SK-N-SH (cell line): ENCODE results near the gene SLC33A1.

Source experiments
- CHD2 ChIP-seq: fragments of 150-350 bp; IDR thresholded peaks from 2 replicates; pipeline ENCODE4 v1.6.1; 2018; ENCODE audit warnings: low read length; ENCODE audit not compliant: partially characterized antibody
- ELF1 ChIP-seq: IDR thresholded peaks from 2 replicates; pipeline ENCODE4 v1.4.0; 2012
- MXI1 ChIP-seq: IDR thresholded peaks from 2 replicates; pipeline ENCODE4 v1.6.1; 2012; ENCODE audit warnings: mild to moderate bottlenecking, low read depth, low read length, improper control_type of control experiment
- TAF1 ChIP-seq: IDR thresholded peaks from 2 replicates; pipeline ENCODE4 v1.6.1; 2012; ENCODE audit warnings: low read depth, mild to moderate bottlenecking, low read length, moderate library complexity, borderline replicate concordance
- YY1 ChIP-seq: IDR thresholded peaks from 2 replicates; pipeline ENCODE4 v1.4.0; 2012; ENCODE audit warnings: low read depth, mild to moderate bottlenecking
- TF ChIP-seq, protein P1 (sequence below): fragments of 200-600 bp; sonication (generic); IDR thresholded peaks from 2 replicates; pipeline ENCODE4 v1.6.1; 2017; ENCODE audit warnings: antibody characterized with exemption, mild to moderate bottlenecking, moderate library complexity

DNA sequence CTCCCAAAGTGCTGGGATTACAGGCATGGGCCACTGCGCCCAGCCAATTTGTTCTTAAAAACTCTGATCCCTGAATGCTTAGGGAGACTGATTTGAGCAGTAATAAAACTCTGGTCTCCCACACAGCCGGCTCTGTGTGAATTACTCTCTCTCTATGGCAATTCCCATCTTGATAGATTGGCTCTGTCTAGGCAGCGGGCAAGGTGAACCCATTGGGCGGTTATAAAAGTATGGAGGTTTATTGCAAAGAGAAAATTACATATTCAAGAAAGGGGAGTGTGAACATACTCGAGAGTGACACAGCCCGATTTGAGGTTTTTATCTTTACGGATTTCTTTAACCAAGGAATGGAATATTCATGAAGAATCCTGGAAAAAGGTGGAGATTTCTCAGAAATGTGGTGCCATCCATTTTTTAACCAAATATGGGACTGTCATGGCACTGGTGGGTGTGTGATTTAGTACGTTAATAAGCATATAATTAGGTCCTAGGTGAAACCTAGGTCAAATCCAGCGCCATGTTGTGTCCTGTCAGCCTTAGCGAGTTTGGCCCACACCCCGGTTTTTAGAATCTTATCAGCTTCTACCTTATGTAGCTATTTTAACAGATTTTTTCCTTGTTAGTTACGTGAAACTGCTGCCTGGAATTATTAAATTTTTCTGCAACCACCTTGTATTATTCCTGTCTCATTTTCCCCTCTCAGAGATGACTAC, 9.0 kb upstream of the SLC33A1 start:
- TF ChIP-seq, protein P1, sequence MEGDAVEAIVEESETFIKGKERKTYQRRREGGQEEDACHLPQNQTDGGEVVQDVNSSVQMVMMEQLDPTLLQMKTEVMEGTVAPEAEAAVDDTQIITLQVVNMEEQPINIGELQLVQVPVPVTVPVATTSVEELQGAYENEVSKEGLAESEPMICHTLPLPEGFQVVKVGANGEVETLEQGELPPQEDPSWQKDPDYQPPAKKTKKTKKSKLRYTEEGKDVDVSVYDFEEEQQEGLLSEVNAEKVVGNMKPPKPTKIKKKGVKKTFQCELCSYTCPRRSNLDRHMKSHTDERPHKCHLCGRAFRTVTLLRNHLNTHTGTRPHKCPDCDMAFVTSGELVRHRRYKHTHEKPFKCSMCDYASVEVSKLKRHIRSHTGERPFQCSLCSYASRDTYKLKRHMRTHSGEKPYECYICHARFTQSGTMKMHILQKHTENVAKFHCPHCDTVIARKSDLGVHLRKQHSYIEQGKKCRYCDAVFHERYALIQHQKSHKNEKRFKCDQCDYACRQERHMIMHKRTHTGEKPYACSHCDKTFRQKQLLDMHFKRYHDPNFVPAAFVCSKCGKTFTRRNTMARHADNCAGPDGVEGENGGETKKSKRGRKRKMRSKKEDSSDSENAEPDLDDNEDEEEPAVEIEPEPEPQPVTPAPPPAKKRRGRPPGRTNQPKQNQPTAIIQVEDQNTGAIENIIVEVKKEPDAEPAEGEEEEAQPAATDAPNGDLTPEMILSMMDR, result no peak
- TF ChIP-seq YY1, result no peak
- no peak for TF ChIP-seq ELF1
- TF ChIP-seq MXI1, result no peak
- no peak for TF ChIP-seq TAF1
- TF ChIP-seq CHD2, result no peak
